ENCODE results near the gene GGTLC1.

GGTLC1 gene

GRCh38 chr20:24033565-24033964 lies 45.0 kb upstream of the GGTLC1 start (continued):
- TF ChIP-seq ATF2 (tag by site-specific recombination; IDR thresholded peaks at IDR 0.05; ENCODE audit: low read depth) (no peak), REST (tag by site-specific recombination; IDR thresholded peaks at IDR 0.05) (no peak), ZNF266 (tag by site-specific recombination; IDR thresholded peaks at IDR 0.05; ENCODE audit: low read depth) (no peak), KLF8 (tag by site-specific recombination; IDR thresholded peaks at IDR 0.05) (no peak)

GRCh38 chr20:24033151-24033550 lies 44.6 kb upstream of the GGTLC1 start:
- CTCF ChIA-PET, result no interaction called here
- no peaks in the 10 kb centered on the region for H3K9me3 ChIP-seq (ENCODE audit: control insufficient read depth, insufficient read depth, low read depth, low read length)
- H3K36me3 ChIP-seq (ENCODE audit: control insufficient read depth in 2 of 2, insufficient read depth in 1 of 2, low read length in 2 of 2), result no peaks in the 10 kb centered on the region
- no peak overlapping the region for H3K27ac ChIP-seq (ENCODE audit: extremely low read depth, low read depth, low read length)
- TF ChIP-seq ZNF664 (tag by site-specific recombination; IDR thresholded peaks at IDR 0.05), result no peak
- no peak for TF ChIP-seq ZNF324 (tag by site-specific recombination; IDR thresholded peaks at IDR 0.05)
- TF ChIP-seq ZBTB44 (tag by site-specific recombination; IDR thresholded peaks at IDR 0.05), result no peak
- no peak for TF ChIP-seq ZNF132 (tag by site-specific recombination; IDR thresholded peaks at IDR 0.05; ENCODE audit: borderline replicate concordance)
- TF ChIP-seq ZNF114 (tag by site-specific recombination; IDR thresholded peaks at IDR 0.05), result no peak
- no peak for TF ChIP-seq ZFP69B (tag by site-specific recombination; IDR thresholded peaks at IDR 0.05)
- H3K4me1 ChIP-seq (ENCODE audit: control insufficient read depth, insufficient read depth, low read length), result no peaks in the 10 kb centered on the region; the same call in 1 of the 2 replicates
- H3K4me3 ChIP-seq (ENCODE audit: low read depth, low read length), result no peak overlapping the region
- POLR2A ChIA-PET, result no interaction called here

- Histone ChIP-seq H3K36me3 (ENCODE audit: control insufficient read depth in 2 of 2, insufficient read depth in 1 of 2, low read length in 2 of 2) (no peaks in the 10 kb centered on the region), H3K27ac (ENCODE audit: extremely low read depth, low read depth, low read length) (no peak overlapping the region), H3K4me1 (ENCODE audit: control insufficient read depth, insufficient read depth, low read length) (no peaks in the 10 kb centered on the region; the same call in 1 of the 2 replicates), H3K4me3 (ENCODE audit: low read depth, low read length) (no peak overlapping the region), H3K9me3 (ENCODE audit: control insufficient read depth, insufficient read depth, low read depth, low read length) (no peaks in the 10 kb centered on the region)
- ChIA-PET POLR2A (no interaction called here), CTCF (no interaction called here)
- TF ChIP-seq ZNF398 (tag by site-specific recombination; IDR thresholded peaks at IDR 0.05), result no peak
- TF ChIP-seq ZNF24 (tag by site-specific recombination; IDR thresholded peaks at IDR 0.05), result no peak
- no peak for TF ChIP-seq ZNF600 (tag by site-specific recombination; IDR thresholded peaks at IDR 0.05)
- no peak for TF ChIP-seq ZNF701 (tag by site-specific recombination; IDR thresholded peaks at IDR 0.05)
- TF ChIP-seq ZNF184 (tag by site-specific recombination; IDR thresholded peaks at IDR 0.05), result no peak
- no peak for TF ChIP-seq ZNF623 (tag by site-specific recombination; IDR thresholded peaks at IDR 0.05)
- no peak for TF ChIP-seq ZNF266 (tag by site-specific recombination; IDR thresholded peaks at IDR 0.05; ENCODE audit: low read depth)
- TF ChIP-seq KLF7 (tag by site-specific recombination; IDR thresholded peaks at IDR 0.05; ENCODE audit: borderline replicate concordance), result no peak
These were observed 43.9 kb upstream of the GGTLC1 start for GRCh38 chr20:24032400-24032898.

Measured in HEK293 (cell line).